Erythroblast (primary cell): ENCODE measurements around the gene ARSD.

Source experiments
- DNase-seq, 2 experiments: peaks; one replicate each; lab custom pipeline; 2025; lab: John Stamatoyannopoulos, UW
- GATA1 ChIP-seq: IDR thresholded peaks from 2 replicates; pipeline ENCODE4 v1.6.1; 2011; ENCODE audit warnings: low read depth, mild to moderate bottlenecking, control low read depth, low read length, moderate library complexity
- POLR2A ChIP-seq: IDR thresholded peaks from 2 replicates; pipeline ENCODE4 v1.6.1; 2011; ENCODE audit warnings: mild to moderate bottlenecking, low read length

ARSD gene

DNA sequence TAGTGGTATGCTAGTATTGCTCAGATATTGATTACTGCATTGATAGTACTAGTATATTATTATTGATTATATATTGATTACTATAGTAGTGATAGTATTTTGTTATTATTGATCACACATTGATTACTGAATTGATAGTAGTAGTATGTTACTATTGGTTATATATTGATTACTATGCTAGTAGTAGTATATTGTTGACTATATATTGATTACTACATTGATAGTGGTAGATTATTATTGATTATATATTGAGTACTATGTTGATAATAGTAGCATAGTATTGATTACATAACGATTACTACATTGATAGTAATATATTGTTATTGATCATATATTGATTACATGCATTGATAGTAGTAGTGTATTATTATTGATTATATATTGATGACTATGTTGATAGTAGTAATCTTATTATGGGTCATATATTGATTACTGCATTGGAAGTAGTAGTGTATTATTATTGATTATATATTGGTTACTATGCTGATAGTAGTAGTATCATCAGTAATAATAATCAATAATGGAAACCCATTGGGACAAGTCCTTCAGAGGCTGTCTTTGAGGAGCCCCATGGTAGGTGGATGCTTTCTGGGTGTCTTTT, 69.8 kb downstream of the ARSD start:
- TF ChIP-seq GATA1 (no peak), POLR2A (no peak)
- no peak for DNase-seq

DNA sequence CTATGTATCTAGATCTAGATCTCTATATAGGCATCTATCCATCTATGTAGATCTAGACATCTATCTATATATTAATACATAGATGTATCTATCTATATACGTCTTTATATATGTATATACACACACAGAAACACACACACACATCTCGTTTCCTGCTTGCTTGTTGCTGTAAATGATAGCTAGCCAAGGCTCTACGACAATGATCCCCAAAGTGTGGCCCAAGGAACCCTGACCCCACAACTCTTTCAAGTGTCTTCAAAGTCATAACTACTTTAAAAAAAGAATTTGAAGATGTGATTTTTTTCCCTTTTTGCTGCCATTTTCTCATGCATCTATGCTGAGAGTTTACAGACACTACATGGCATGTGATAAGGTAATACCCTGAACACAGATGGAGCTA, 71.6 kb downstream of the ARSD start:
- peak; percentile 28 to 53 for DNase-seq
- TF ChIP-seq POLR2A: no peak
- no peak for TF ChIP-seq GATA1

DNA sequence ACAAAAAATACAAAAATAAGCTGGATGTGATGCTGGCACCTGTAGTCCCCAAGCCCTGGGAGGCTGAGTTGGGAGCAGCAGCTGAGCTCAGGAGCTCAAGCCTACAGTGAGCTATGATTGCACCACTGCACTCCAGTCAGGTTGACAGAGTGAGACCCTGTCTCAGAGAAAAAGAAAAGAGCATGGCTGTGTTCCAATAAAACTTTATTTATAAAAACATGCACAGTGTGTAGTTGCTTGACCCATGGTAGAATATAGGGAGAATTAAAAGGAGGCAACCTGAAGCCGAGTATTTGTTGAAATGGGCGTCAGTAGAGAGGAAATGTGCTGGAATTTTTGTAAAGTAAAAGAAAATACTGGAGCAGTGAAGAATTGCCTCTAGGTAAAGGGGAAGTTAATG, 73.4 kb downstream of the ARSD start:
- TF ChIP-seq POLR2A: no peak
- no peak for TF ChIP-seq GATA1
- no peak for DNase-seq

DNA sequence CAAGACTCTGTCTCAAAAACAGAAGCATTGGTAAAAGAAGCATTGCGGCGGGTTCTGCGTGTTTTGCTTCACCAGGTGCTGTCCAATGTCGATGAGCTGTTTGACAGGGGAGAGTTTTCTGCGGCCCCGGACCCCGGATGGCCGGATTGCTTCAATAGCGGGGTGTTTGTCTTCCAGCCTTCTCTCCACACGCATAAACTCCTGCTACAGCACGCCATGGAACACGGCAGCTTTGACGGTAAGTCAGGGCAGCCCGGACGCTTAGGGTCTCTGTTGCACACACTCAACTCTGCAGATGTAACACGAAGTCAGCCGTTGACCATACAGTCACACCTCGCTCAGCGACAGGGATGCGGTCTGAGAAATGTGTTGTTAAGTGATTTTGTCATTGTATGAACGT, 74.2 kb downstream of the ARSD start:
- DNase-seq: no peak
- TF ChIP-seq GATA1: no peak
- no peak for TF ChIP-seq POLR2A
